HepG2 (cell line): Measurements from ENCODE around the gene GRB2. TPM values are rescaled to one million over a fixed set of nuclear protein-coding genes. Genes with fewer than 3 reads are reported as not detected.

Experiments
- ATAC-seq: fragments of 200-7000 bp; cut with Tn5 transposase; 3 replicates; pipeline ENCODE4 v1.9.1; 2020; ENCODE audit warnings: mild to moderate bottlenecking, moderate library complexity
- BruUV-seq: library from RNA; stranded (reverse); fragments of 400-500 nt; replicated peaks from 2 replicates; lab custom pipeline; 2021; lab: Mats Ljungman, UMichigan
- CTCF ChIA-PET: fragments of 300-600 bp; formaldehyde crosslinking; extraction: SDS; loops from one replicate; lab custom pipeline; 2021; ENCODE audit warnings: low total read pairs, inconsistent platforms, low intra/inter-chr PET ratio; lab: Yijun Ruan, JAX
- POLR2A ChIA-PET: fragments of 350-600 bp; sonication (Branson Sonifier 250); formaldehyde crosslinking; loops from one replicate; lab custom pipeline; 2020; ENCODE audit warnings: antibody characterized with exemption, inconsistent platforms; lab: Yijun Ruan, JAX
- DNase-seq: peaks from one replicate; pipeline ENCODE4 v3.0.0-alpha.2; 2015; ENCODE audit warnings: low spot score
- FAIRE-seq: peaks from 3 replicates; lab custom pipeline; 2011; peaks lifted over from hg19 to GRCh38; lab: Jason Lieb, UNC
- H2AFZ ChIP-seq: one replicate; pipeline ENCODE4 v1.6.1; 2011; ENCODE audit warnings: low read length, inconsistent platforms
- H3K27ac ChIP-seq: fragments of 300-600 bp; 3 replicates; pipeline ENCODE4 v1.8.0; 2011; ENCODE audit warnings: mixed run types, mild to moderate bottlenecking, mixed read lengths, low read length, inconsistent platforms; ENCODE audit not compliant: insufficient read depth; ENCODE audit errors: extremely low read length
- H3K27me3 ChIP-seq, 2 experiments: fragments of 200-600 bp in 1 of 2; 2 replicates in 1 of 2; 3 replicates in 1 of 2; pipeline versions ENCODE4 v1.6.0 to v1.8.0; 2011; ENCODE audit warnings: low read length in 2 of 2, mild to moderate bottlenecking in 2 of 2, moderate library complexity in 2 of 2, inconsistent platforms in 1 of 2; ENCODE audit not compliant: insufficient read depth in 2 of 2, control insufficient read depth in 1 of 2
- H3K36me3 ChIP-seq, 2 experiments: fragments of 200-600 bp in 1 of 2; replicated peaks in 1 of 2; 2 replicates in 1 of 2; 3 replicates in 1 of 2; pipeline versions ENCODE4 v1.5.1 to v1.8.0; 2011; ENCODE audit warnings: low read length in 2 of 2, inconsistent platforms in 1 of 2; ENCODE audit not compliant: insufficient read depth in 2 of 2, control insufficient read depth in 1 of 2
- H3K4me1 ChIP-seq: 2 replicates; pipeline ENCODE4 v1.5.1; 2012; ENCODE audit warnings: low read length, inconsistent platforms; ENCODE audit not compliant: insufficient read depth
- H3K4me2 ChIP-seq: 2 replicates; pipeline ENCODE4 v1.6.0; 2011; ENCODE audit warnings: low read depth, low read length, inconsistent platforms
- H3K4me3 ChIP-seq, 3 experiments: fragments of 200-600 bp in 1 of 3; sonication (generic), shearing (Covaris generic) in 1 of 3; replicated peaks in 1 of 3; 2 replicates each; pipeline ENCODE4 v1.5.1; 2011 to 2016; ENCODE audit warnings: low read length in 3 of 3, inconsistent platforms in 2 of 3, low read depth in 2 of 3, mild to moderate bottlenecking in 2 of 3, control low read depth in 1 of 3, mixed read lengths in 1 of 3; ENCODE audit not compliant: insufficient read depth in 1 of 3
- H3K79me2 ChIP-seq: one replicate; pipeline ENCODE4 v1.6.1; 2011; ENCODE audit warnings: low read length, inconsistent platforms; ENCODE audit not compliant: insufficient read depth
- H3K9ac ChIP-seq: 2 replicates; pipeline ENCODE4 v1.6.0; 2011; ENCODE audit warnings: mild to moderate bottlenecking, low read depth, low read length, inconsistent platforms; ENCODE audit not compliant: insufficient read depth
- H3K9me3 ChIP-seq: 2 replicates; pipeline ENCODE4 v1.5.1; 2012; ENCODE audit warnings: mild to moderate bottlenecking, low read length
- H4K20me1 ChIP-seq: 2 replicates; pipeline ENCODE4 v1.6.0; 2011; ENCODE audit warnings: inconsistent platforms, mild to moderate bottlenecking, low read length, moderate library complexity; ENCODE audit not compliant: insufficient read depth
- ARNT ChIP-seq: fragments of 450-650 bp; IDR thresholded peaks from 2 replicates; pipeline ENCODE4 v1.6.1; 2017
- IRX3 ChIP-seq: sonication (generic); formaldehyde crosslinking; IDR thresholded peaks from 2 replicates; pipeline ENCODE4 v1.8.1; 2023; ENCODE audit warnings: mild to moderate bottlenecking, low read depth, missing genetic modification reagents, borderline replicate concordance
- MIXL1 ChIP-seq: IDR thresholded peaks from 2 replicates; pipeline ENCODE4 v1.6.1; 2016
- PHF20 ChIP-seq: sonication (generic); formaldehyde crosslinking; IDR thresholded peaks from 2 replicates; pipeline ENCODE4 v1.5.0; 2020; ENCODE audit warnings: mild to moderate bottlenecking, missing genetic modification reagents
- PHF21A ChIP-seq: sonication (generic); formaldehyde crosslinking; IDR thresholded peaks from 2 replicates; pipeline ENCODE4 v1.5.0; 2020; ENCODE audit warnings: mild to moderate bottlenecking, missing genetic modification reagents
- PRPF4 ChIP-seq: fragments of 200-400 bp; formaldehyde crosslinking; IDR thresholded peaks from 2 replicates; pipeline ENCODE4 v1.6.1; 2016; ENCODE audit warnings: low read length, low read depth; ENCODE audit not compliant: poor library complexity, severe bottlenecking
- WGBS: methylation state at CpG from one replicate; pipeline ENCODE4 v1.1.6; 2017; ENCODE audit warnings: low lambda C conversion rate; 5-methylcytosine and 5-hydroxymethylcytosine counted together
- in situ Hi-C: cut with HindIII; loops from 2 replicates; pipeline ENCODE4 v1.10.0; 2017; ENCODE audit warnings: low pct_unique_long_range_greater_than_20kb; ENCODE audit not compliant: extremely low pct_ligation_motif_present
- intact Hi-C: fragments of 100-400 bp; cut with micrococcal nuclease; formaldehyde crosslinking; loops from one replicate; pipeline ENCODE4 v1.10.0; 2022; ENCODE audit not compliant: unreplicated experiment
- polyA plus RNA-seq, 8 experiments: library from polyadenylated mRNA; depleted of rRNA in 3 of 8; stranded (reverse) in 7 of 8; unstranded in 1 of 8; fragments of >200 nt; fragmentation: Illumina TruSeq in 4 of 8; extraction: Trizol in 4 of 8; gene quantifications; 2 replicates each; pipeline versions ENCODE4 v1.2.1 to v1.2.3, GENCODE V29; 2011 to 2016; ENCODE audit warnings: low read depth in 4 of 8, missing spikeins in 1 of 8, mixed read lengths in 1 of 8; ENCODE audit not compliant: insufficient read depth in 1 of 8
- total RNA-seq, 5 experiments: library from RNA; depleted of rRNA; stranded (reverse); fragments of >200 nt; fragmentation: Illumina TruSeq; extraction: Trizol; gene quantifications; 2 replicates each; pipeline ENCODE4 v1.2.3, GENCODE V29; 2016; ENCODE audit warnings: low read depth in 1 of 5
- TF ChIP-seq, protein P1 (sequence below): sonication (generic); formaldehyde crosslinking; IDR thresholded peaks from 2 replicates; pipeline ENCODE4 v1.8.1; 2023; ENCODE audit warnings: mild to moderate bottlenecking, missing genetic modification reagents, borderline replicate concordance
- TF ChIP-seq, protein P2 (sequence below): sonication (generic); formaldehyde crosslinking; IDR thresholded peaks from 2 replicates; pipeline ENCODE4 v1.8.0; 2023; ENCODE audit warnings: mild to moderate bottlenecking, missing genetic modification reagents
- TF ChIP-seq, protein P3 (sequence below): sonication (generic); formaldehyde crosslinking; IDR thresholded peaks from 2 replicates; pipeline ENCODE4 v1.8.0; 2022; ENCODE audit warnings: mild to moderate bottlenecking, missing genetic modification reagents, moderate library complexity
- TF ChIP-seq, protein P4 (sequence below): sonication (generic); formaldehyde crosslinking; IDR thresholded peaks from 2 replicates; pipeline ENCODE4 v1.4.0; 2020; ENCODE audit warnings: missing genetic modification reagents, mild to moderate bottlenecking, borderline replicate concordance
- TF ChIP-seq, protein P5 (sequence below): sonication (generic); formaldehyde crosslinking; IDR thresholded peaks from 2 replicates; pipeline ENCODE4 v1.4.0; 2020; ENCODE audit warnings: missing genetic modification reagents, borderline replicate concordance

The GRB2 gene
- total and polyA plus RNA-seq, 2 of the 13 experiments (the other 11 are each of a cell fraction or from before 2014, with no cell fraction given): 84.6 to 92.3 TPM

DNA sequence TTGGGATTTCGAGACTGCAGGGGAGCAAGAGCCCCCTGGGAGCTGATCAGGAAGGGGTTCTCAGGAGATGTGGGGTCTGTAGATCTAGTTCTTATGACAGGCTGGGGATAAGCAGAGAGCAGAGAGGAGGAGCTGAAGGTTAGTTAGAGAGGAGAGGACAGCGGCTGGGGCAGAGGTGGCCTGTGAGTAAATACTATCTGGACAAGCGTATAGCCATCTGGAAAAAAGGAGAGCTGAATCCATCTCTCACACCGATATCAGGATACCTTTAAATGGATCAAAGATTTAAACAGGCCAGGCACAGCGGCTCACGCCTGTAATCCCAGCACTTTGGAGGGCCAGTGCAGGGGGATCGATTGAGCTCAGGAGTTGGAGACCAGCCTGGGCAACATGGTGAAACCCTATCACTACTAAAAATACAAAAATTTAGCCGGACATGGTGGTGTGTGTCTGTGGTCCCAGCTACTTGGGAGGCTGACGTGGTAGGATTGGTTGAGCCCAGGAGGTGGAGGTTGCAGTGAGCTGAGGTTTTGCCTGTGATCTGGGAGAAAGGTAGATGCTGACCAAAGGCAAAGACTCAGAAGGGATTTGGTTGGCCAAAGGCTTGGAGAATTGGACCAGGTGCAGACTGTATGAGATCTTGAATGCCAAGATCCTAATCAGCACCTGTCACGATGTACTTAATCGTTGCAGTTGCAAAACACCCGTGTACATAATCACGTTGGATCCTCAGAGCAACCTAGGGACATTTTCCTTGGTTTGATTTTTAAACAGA is 97.3 kb downstream of the GRB2 start (continued):
- TF ChIP-seq IRX3 (CRISPR knock-in tag) (no peak), PRPF4 (peak; percentile 33), PHF20 (CRISPR knock-in tag) (peak; percentile 4; the same call in 1 of the 2 replicates), MIXL1 (CRISPR knock-in tag) (0 out of 2 replicates have a peak, but pooled peaks have one; percentile 2), PHF21A (CRISPR knock-in tag) (no peak)
- TF ChIP-seq, protein P1, sequence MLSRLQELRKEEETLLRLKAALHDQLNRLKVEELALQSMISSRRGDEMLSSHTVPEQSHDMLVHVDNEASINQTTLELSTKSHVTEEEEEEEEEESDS (CRISPR knock-in tag): no peak
- TF ChIP-seq, protein P2, sequence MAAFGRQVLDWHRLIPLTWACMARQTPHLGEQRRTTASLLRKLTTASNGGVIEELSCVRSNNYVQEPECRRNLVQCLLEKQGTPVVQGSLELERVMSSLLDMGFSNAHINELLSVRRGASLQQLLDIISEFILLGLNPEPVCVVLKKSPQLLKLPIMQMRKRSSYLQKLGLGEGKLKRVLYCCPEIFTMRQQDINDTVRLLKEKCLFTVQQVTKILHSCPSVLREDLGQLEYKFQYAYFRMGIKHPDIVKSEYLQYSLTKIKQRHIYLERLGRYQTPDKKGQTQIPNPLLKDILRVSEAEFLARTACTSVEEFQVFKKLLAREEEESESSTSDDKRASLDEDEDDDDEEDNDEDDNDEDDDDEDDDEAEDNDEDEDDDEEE: no peak

DNA sequence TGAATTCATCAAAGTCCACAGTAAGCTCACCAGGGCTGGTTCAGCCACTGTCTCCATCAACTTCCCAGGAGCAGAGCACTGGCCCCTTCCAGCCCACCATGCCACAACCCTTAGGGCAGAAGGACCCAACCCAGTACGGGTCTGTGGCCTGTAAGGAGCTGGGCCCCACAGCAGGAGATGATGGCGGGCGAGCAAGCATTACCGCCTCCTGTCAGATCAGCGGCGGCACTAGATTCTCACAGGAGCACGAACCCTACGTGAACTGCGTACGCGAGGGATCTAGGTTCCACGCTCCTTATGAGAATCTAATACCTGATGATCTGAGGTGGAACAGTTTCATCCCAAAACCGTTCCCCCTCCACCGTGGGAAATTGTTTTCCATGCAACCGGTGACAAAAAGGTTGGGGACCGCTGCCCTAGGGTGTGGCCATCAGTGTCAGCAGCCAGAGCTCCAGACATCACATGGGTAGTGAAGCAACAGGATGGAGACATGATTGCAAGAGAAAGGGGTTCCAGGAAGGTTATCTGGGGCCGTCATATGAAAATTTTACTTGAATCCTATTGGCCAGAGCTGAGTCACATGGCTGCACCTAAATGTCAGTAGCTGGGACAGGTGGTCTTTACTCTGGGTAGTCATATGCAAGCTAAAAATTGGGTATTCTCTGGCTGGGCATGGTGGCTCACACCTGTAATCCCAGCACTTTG is 103.8 kb downstream of the GRB2 start:
- POLR2A ChIA-PET: no interaction called here
- FAIRE-seq: no peak
- TF ChIP-seq, protein P3, sequence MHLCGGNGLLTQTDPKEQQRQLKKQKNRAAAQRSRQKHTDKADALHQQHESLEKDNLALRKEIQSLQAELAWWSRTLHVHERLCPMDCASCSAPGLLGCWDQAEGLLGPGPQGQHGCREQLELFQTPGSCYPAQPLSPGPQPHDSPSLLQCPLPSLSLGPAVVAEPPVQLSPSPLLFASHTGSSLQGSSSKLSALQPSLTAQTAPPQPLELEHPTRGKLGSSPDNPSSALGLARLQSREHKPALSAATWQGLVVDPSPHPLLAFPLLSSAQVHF (CRISPR knock-in tag): no peak
- TF ChIP-seq ARNT: no peak
- TF ChIP-seq, protein P4, sequence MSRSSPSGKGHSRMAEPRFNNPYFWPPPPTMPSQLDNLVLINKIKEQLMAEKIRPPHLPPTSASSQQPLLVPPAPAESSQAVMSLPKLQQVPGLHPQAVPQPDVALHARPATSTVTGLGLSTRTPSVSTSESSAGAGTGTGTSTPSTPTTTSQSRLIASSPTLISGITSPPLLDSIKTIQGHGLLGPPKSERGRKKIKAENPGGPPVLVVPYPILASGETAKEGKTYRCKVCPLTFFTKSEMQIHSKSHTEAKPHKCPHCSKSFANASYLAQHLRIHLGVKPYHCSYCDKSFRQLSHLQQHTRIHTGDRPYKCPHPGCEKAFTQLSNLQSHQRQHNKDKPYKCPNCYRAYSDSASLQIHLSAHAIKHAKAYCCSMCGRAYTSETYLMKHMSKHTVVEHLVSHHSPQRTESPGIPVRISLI (CRISPR knock-in tag): no peak
- TF ChIP-seq, protein P5, sequence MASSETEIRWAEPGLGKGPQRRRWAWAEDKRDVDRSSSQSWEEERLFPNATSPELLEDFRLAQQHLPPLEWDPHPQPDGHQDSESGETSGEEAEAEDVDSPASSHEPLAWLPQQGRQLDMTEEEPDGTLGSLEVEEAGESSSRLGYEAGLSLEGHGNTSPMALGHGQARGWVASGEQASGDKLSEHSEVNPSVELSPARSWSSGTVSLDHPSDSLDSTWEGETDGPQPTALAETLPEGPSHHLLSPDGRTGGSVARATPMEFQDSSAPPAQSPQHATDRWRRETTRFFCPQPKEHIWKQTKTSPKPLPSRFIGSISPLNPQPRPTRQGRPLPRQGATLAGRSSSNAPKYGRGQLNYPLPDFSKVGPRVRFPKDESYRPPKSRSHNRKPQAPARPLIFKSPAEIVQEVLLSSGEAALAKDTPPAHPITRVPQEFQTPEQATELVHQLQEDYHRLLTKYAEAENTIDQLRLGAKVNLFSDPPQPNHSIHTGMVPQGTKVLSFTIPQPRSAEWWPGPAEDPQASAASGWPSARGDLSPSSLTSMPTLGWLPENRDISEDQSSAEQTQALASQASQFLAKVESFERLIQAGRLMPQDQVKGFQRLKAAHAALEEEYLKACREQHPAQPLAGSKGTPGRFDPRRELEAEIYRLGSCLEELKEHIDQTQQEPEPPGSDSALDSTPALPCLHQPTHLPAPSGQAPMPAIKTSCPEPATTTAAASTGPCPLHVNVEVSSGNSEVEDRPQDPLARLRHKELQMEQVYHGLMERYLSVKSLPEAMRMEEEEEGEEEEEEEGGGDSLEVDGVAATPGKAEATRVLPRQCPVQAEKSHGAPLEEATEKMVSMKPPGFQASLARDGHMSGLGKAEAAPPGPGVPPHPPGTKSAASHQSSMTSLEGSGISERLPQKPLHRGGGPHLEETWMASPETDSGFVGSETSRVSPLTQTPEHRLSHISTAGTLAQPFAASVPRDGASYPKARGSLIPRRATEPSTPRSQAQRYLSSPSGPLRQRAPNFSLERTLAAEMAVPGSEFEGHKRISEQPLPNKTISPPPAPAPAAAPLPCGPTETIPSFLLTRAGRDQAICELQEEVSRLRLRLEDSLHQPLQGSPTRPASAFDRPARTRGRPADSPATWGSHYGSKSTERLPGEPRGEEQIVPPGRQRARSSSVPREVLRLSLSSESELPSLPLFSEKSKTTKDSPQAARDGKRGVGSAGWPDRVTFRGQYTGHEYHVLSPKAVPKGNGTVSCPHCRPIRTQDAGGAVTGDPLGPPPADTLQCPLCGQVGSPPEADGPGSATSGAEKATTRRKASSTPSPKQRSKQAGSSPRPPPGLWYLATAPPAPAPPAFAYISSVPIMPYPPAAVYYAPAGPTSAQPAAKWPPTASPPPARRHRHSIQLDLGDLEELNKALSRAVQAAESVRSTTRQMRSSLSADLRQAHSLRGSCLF (CRISPR knock-in tag): no peak

More for the DNA sequence above, 103.8 kb downstream of the GRB2 start:
- CTCF ChIA-PET: no interaction called here
- DNase-seq: no peak
- no TSS peak for BruUV-seq
- Histone ChIP-seq H3K9me3 (no peaks in the 10 kb centered on the region), H3K9ac (no peak overlapping the region), H3K4me2 (no peak overlapping the region), H3K36me3 (no peaks in the 10 kb centered on the region), H3K79me2 (no peaks in the 10 kb centered on the region), H2AFZ (no peak overlapping the region), H3K27me3 (no peaks in the 10 kb centered on the region), H3K4me3 (no peak overlapping the region), H3K27ac (no peak overlapping the region), H4K20me1 (no peaks in the 10 kb centered on the region), H3K4me1 (peaks cover 17% of the 10 kb centered on the region)
- intact Hi-C loops: no loop called here
- in situ Hi-C loops: no loop called here
- ATAC-seq: peak; percentile 25; the same call in 2 of the 3 replicates
- WGBS: 95% methylated on average over 17 of the region's 17 CpGs
